CD14-positive monocyte (primary cell): ENCODE measurements around the gene LCN9. TPM values are rescaled to one million over a fixed set of nuclear protein-coding genes. Genes with fewer than 3 reads are reported as not detected.

Experiments
- DNase-seq, 3 donors: peaks; one replicate each; pipeline ENCODE4 v3.0.0-alpha.2; 2011 to 2022
- H2AFZ ChIP-seq: 2 replicates; pipeline ENCODE4 v1.6.0; 2012; ENCODE audit warnings: mild to moderate bottlenecking, low read depth, low read length, inconsistent platforms; ENCODE audit not compliant: insufficient read depth, poor library complexity, severe bottlenecking
- H3K27ac ChIP-seq, 2 donors: 1 replicate in 1 of 2; 2 replicates in 1 of 2; pipeline ENCODE4 v1.5.1; 2012 to 2013; ENCODE audit warnings: low read length in 2 of 2, control low read depth in 1 of 2, inconsistent platforms in 1 of 2, low read depth in 1 of 2, mild to moderate bottlenecking in 1 of 2
- H3K27me3 ChIP-seq, 2 donors: one replicate each; pipeline versions ENCODE4 v1.6.0 to v1.6.1; 2011 to 2013; ENCODE audit warnings: low read length in 2 of 2; ENCODE audit not compliant: control insufficient read depth in 2 of 2, insufficient read depth in 2 of 2
- H3K36me3 ChIP-seq, 2 donors: replicated peaks in 1 of 2; 1 replicate in 1 of 2; 2 replicates in 1 of 2; pipeline versions ENCODE4 v1.5.1 to v1.6.1; 2012 to 2013; ENCODE audit warnings: low read length in 2 of 2, control low read depth in 1 of 2, inconsistent platforms in 1 of 2, mild to moderate bottlenecking in 1 of 2; ENCODE audit not compliant: insufficient read depth in 2 of 2, control insufficient read depth in 1 of 2
- H3K4me1 ChIP-seq, 2 donors: 1 replicate in 1 of 2; 2 replicates in 1 of 2; pipeline versions ENCODE4 v1.5.1 to v1.6.1; 2012 to 2013; ENCODE audit warnings: low read length in 2 of 2, control low read depth in 1 of 2, inconsistent platforms in 1 of 2, mild to moderate bottlenecking in 1 of 2, moderate library complexity in 1 of 2; ENCODE audit not compliant: insufficient read depth in 2 of 2, control insufficient read depth in 1 of 2
- H3K4me2 ChIP-seq: replicated peaks from 2 replicates; pipeline ENCODE3; 2012; ENCODE audit warnings: low read length, moderate library complexity, mild to moderate bottlenecking; ENCODE audit not compliant: poor library complexity, severe bottlenecking; ENCODE audit errors: extremely low read depth
- H3K4me3 ChIP-seq, 3 experiments: fragments of 200-600 bp in 1 of 3; sonication (generic) in 1 of 3; replicated peaks in 1 of 3; 1 replicate in 2 of 3; 2 replicates in 1 of 3; pipeline ENCODE4 v1.5.1; 2011 to 2013; ENCODE audit warnings: low read length in 3 of 3, mild to moderate bottlenecking in 3 of 3, control low read depth in 2 of 3, low read depth in 2 of 3, inconsistent platforms in 1 of 3, moderate library complexity in 1 of 3
- H3K79me2 ChIP-seq: 2 replicates; pipeline ENCODE4 v1.6.0; 2012; ENCODE audit warnings: mild to moderate bottlenecking, control low read depth, inconsistent platforms, low read length, moderate library complexity; ENCODE audit not compliant: insufficient read depth
- H3K9ac ChIP-seq: 2 replicates; pipeline ENCODE4 v1.6.0; 2017; ENCODE audit warnings: low read length, mild to moderate bottlenecking; ENCODE audit not compliant: insufficient read depth, poor library complexity, severe bottlenecking
- H3K9me3 ChIP-seq, 2 donors: replicated peaks in 1 of 2; 1 replicate in 1 of 2; 2 replicates in 1 of 2; pipeline versions ENCODE4 v1.5.1 to v1.6.1; 2012 to 2013; ENCODE audit warnings: low read length in 2 of 2, control low read depth in 1 of 2; ENCODE audit not compliant: control insufficient read depth in 1 of 2, insufficient read depth in 1 of 2
- H4K20me1 ChIP-seq: 2 replicates; pipeline ENCODE4 v1.6.0; 2012; ENCODE audit warnings: mild to moderate bottlenecking, low read length, control low read depth, moderate library complexity; ENCODE audit not compliant: insufficient read depth
- H3K27ac Mint-ChIP-seq, 7 donors: one replicate each; pipeline ENCODE4 v1.8.0; 2020; ENCODE audit warnings: mild to moderate bottlenecking in 7 of 7, mixed read lengths in 7 of 7, moderate library complexity in 6 of 7, inconsistent platforms in 2 of 7
- H3K27me3 Mint-ChIP-seq, 3 donors: one replicate each; pipeline ENCODE4 v1.8.0; 2021 to 2022; ENCODE audit warnings: low read depth in 3 of 3, mild to moderate bottlenecking in 3 of 3, mixed read lengths in 3 of 3, moderate library complexity in 3 of 3, inconsistent platforms in 1 of 3
- H3K36me3 Mint-ChIP-seq, 2 donors: one replicate each; pipeline ENCODE4 v1.8.0; 2020; ENCODE audit warnings: mixed read lengths in 2 of 2, inconsistent platforms in 1 of 2, mild to moderate bottlenecking in 1 of 2
- H3K4me1 Mint-ChIP-seq: one replicate; pipeline ENCODE4 v1.8.0; 2020; ENCODE audit warnings: mild to moderate bottlenecking, mixed read lengths
- H3K4me3 Mint-ChIP-seq, 2 donors: one replicate each; pipeline ENCODE4 v1.8.0; 2020; ENCODE audit warnings: mild to moderate bottlenecking in 2 of 2, mixed read lengths in 2 of 2, moderate library complexity in 1 of 2
- H3K9me3 Mint-ChIP-seq, 7 donors: one replicate each; pipeline ENCODE4 v1.8.0; 2020 to 2022; ENCODE audit warnings: mixed read lengths in 7 of 7, mild to moderate bottlenecking in 6 of 7, moderate library complexity in 6 of 7, inconsistent platforms in 2 of 7
- CTCF ChIP-seq: fragments of 200-600 bp; IDR thresholded peaks from one replicate; pipeline ENCODE4 v1.8.0; 2022; ENCODE audit warnings: antibody characterized with exemption, mild to moderate bottlenecking
- whole genome bisulfite sequencing: methylation state at CpG from one replicate; pipeline ENCODE4 v1.1.5; 2013; ENCODE audit warnings: missing lambda C conversion rate; ENCODE audit not compliant: insufficient coverage; 5-methylcytosine and 5-hydroxymethylcytosine counted together
- intact Hi-C, 2 donors: fragments of 100-400 bp; cut with micrococcal nuclease; formaldehyde crosslinking; loops; one replicate each; pipeline versions ENCODE4 v1.15.0 to v1.15.1; 2023
- polyA plus RNA-seq, 3 donors: library from polyadenylated mRNA; depleted of rRNA in 1 of 3; unstranded in 2 of 3; stranded (reverse) in 1 of 3; fragments of 300-500 nt in 2 of 3; fragments of >200 nt in 1 of 3; fragmentation: Illumina TruSeq in 2 of 3; gene quantifications; 1 replicate in 2 of 3; 2 replicates in 1 of 3; pipeline ENCODE4 v1.2.3, GENCODE V29; 2012 to 2021

LCN9 gene
- polyA plus RNA-seq, 3 donors = not detected

DNA sequence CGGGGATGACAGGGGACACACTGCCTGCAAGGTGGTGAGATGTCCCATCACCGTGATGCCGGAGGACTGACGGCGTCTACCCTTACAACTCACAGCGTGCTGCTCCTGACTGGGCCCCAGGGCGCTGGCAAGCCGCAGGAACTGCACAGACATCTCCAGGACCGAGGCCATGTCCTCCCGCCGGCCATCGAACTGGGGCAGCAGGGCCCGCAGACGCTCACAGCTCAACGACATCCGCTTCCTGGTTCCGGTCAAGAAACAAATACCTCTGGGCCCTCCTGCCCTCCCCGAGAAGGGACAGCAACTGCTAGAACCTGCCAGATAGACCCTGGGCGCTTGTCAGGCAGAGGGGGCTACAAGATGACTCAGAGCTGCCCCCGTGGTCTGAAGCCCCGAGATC, 35.1 kb downstream of the LCN9 start:
- H3K27me3 Mint-ChIP-seq = peaks cover 2 to 24% (median 9%) of the 10 kb centered on the region in 3 donors
- peaks cover 0 to 6% of the 10 kb centered on the region in 2 donors for H3K27me3 ChIP-seq
- H3K4me2 ChIP-seq = no peak overlapping the region
- H3K79me2 ChIP-seq = no peaks in the 10 kb centered on the region
- H2AFZ ChIP-seq = no peak overlapping the region
- H3K4me1 Mint-ChIP-seq = no peaks in the 10 kb centered on the region
- no peak for TF ChIP-seq CTCF
- H3K9me3 ChIP-seq = no peaks in the 10 kb centered on the region
- H3K27ac Mint-ChIP-seq = peak overlapping the region in 1 of 7 donors; percentile 18
- no peak overlapping the region for H3K27ac ChIP-seq
- no peaks in the 10 kb centered on the region for H4K20me1 ChIP-seq
- 74% methylated on average over 21 of the region's 21 CpGs for WGBS
- DNase-seq = no peak
- H3K36me3 ChIP-seq = no peaks in the 10 kb centered on the region
- intact Hi-C loops = no loop called here
- no peaks in the 10 kb centered on the region for H3K36me3 Mint-ChIP-seq
- no peak overlapping the region for H3K4me3 Mint-ChIP-seq
- no peak overlapping the region for H3K9ac ChIP-seq
- H3K4me1 ChIP-seq = no peaks in the 10 kb centered on the region
- H3K4me3 ChIP-seq = no peak overlapping the region
- peaks cover 0 to 2% (median 0%) of the 10 kb centered on the region in 7 donors for H3K9me3 Mint-ChIP-seq

DNA sequence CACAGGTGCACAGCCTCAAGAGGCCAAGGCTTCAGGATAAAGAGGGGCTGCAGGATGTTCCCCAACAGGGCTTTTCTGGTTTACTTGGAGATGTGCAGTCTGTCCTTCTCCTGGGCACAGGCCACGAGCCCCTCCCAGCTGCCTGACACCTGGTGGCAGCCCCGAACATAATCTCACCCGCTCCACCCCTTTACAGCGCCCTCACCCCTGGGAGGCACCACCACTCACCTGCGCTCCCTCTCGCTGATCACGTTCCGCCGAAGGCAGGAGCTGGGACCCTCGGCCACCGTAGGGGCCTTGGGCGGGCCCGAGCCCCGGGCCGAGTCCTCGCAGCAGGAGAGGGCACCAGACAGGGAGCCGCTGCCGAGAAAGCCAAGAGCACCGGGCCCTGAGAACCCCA, 35.7 kb downstream of the LCN9 start:
- H3K4me3 Mint-ChIP-seq = no peak overlapping the region
- no peak overlapping the region for H3K9ac ChIP-seq
- no peaks in the 10 kb centered on the region for H3K36me3 ChIP-seq
- no peak for TF ChIP-seq CTCF
- H3K36me3 Mint-ChIP-seq = no peaks in the 10 kb centered on the region
- peaks cover 0 to 2% (median 0%) of the 10 kb centered on the region in 7 donors for H3K9me3 Mint-ChIP-seq
- H3K27me3 Mint-ChIP-seq = peaks cover 2 to 26% (median 9%) of the 10 kb centered on the region in 3 donors
- H3K79me2 ChIP-seq = no peaks in the 10 kb centered on the region
- H4K20me1 ChIP-seq = no peaks in the 10 kb centered on the region
- H3K4me1 ChIP-seq = no peaks in the 10 kb centered on the region
- H3K27ac ChIP-seq = no peak overlapping the region
- H3K27ac Mint-ChIP-seq = no peak overlapping the region
- no peak for DNase-seq
- H2AFZ ChIP-seq = no peak overlapping the region
- no peak overlapping the region for H3K4me3 ChIP-seq
- H3K27me3 ChIP-seq = peaks cover 0 to 8% of the 10 kb centered on the region in 2 donors
- H3K9me3 ChIP-seq = no peaks in the 10 kb centered on the region
- no peaks in the 10 kb centered on the region for H3K4me1 Mint-ChIP-seq
- no peak overlapping the region for H3K4me2 ChIP-seq
- WGBS = 71% methylated on average over 19 of the region's 19 CpGs
- intact Hi-C loops = no loop called here
